HCEC 1CT (cell line): ENCODE measurements around the gene ROBO4.

ENCODE experiments used
- DNase-seq: peaks from one replicate; pipeline ENCODE4 v3.0.0-alpha.2; 2017

The ROBO4 gene

GRCh38 chr11:124897674-124898262 lies at the start of gene ROBO4:
ROBO4 (minus strand) TSS chr11:124897865; CDS start chr11:124897795, 70 bp downstream.
- no peak for DNase-seq

GRCh38 chr11:124946735-124947141 lies 49.1 kb upstream of the ROBO4 start:
- DNase-seq, result no peak

GRCh38 chr11:124945826-124946225 lies 48.2 kb upstream of the ROBO4 start:
- DNase-seq, result no peak

GRCh38 chr11:124944565-124944964 lies 46.9 kb upstream of the ROBO4 start:
- no peak for DNase-seq

GRCh38 chr11:124943741-124944140 lies 46.1 kb upstream of the ROBO4 start:
- no peak for DNase-seq

GRCh38 chr11:124943254-124943616 lies 45.6 kb upstream of the ROBO4 start:
- no peak for DNase-seq

- no peak for DNase-seq
Measured at GRCh38 chr11:124942466-124943253, 45.0 kb upstream of the ROBO4 start.

- no peak for DNase-seq
Measured at GRCh38 chr11:124941703-124942102, 44.0 kb upstream of the ROBO4 start.

GRCh38 chr11:124938970-124939369 lies 41.3 kb upstream of the ROBO4 start:
- DNase-seq, result no peak

- DNase-seq, result peak; percentile 18
Measured at GRCh38 chr11:124938206-124938765, 40.6 kb upstream of the ROBO4 start.

- no peak for DNase-seq
Measured at GRCh38 chr11:124937336-124937935, 39.8 kb upstream of the ROBO4 start.

- no peak for DNase-seq
Measured at GRCh38 chr11:124935548-124936514, 38.2 kb upstream of the ROBO4 start, which contains the start of gene HEPACAM. HEPACAM (minus strand) TSS chr11:124936047; CDS start chr11:124936006, 41 bp downstream.

- peak; percentile 97 for DNase-seq
Measured at GRCh38 chr11:124934862-124935547, 37.3 kb upstream of the ROBO4 start.

GRCh38 chr11:124930799-124931198 lies 33.1 kb upstream of the ROBO4 start:
- no peak for DNase-seq

GRCh38 chr11:124928942-124929665 lies 31.4 kb upstream of the ROBO4 start:
- DNase-seq, result no peak

- DNase-seq, result no peak
Measured at GRCh38 chr11:124923296-124923695, 25.6 kb upstream of the ROBO4 start.

- no peak for DNase-seq
Measured at GRCh38 chr11:124922831-124923230, 25.2 kb upstream of the ROBO4 start.

- no peak for DNase-seq
Measured at GRCh38 chr11:124920870-124921609, 23.4 kb upstream of the ROBO4 start.

GRCh38 chr11:124920356-124920755 lies 22.7 kb upstream of the ROBO4 start:
- DNase-seq, result no peak

- DNase-seq, result no peak
Measured at GRCh38 chr11:124919898-124920297, 22.2 kb upstream of the ROBO4 start.
